HT-29 (cell line): ENCODE measurements around the gene ARSI. TPM values are rescaled to one million over a fixed set of nuclear protein-coding genes. Genes with fewer than 3 reads are reported as not detected.

Experiments
- DNase-seq: peaks from one replicate; pipeline ENCODE4 v3.0.0-alpha.2; 2015; ENCODE audit warnings: low spot score
- total RNA-seq: library from RNA; depleted of rRNA; stranded (reverse); fragments of >200 nt; shearing (Covaris generic); gene quantifications from 2 replicates; pipeline ENCODE4 v1.2.3, GENCODE V29; 2014

Gene ARSI
- total RNA-seq, 1 experiment from 2014 or later, result not detected

DNA sequence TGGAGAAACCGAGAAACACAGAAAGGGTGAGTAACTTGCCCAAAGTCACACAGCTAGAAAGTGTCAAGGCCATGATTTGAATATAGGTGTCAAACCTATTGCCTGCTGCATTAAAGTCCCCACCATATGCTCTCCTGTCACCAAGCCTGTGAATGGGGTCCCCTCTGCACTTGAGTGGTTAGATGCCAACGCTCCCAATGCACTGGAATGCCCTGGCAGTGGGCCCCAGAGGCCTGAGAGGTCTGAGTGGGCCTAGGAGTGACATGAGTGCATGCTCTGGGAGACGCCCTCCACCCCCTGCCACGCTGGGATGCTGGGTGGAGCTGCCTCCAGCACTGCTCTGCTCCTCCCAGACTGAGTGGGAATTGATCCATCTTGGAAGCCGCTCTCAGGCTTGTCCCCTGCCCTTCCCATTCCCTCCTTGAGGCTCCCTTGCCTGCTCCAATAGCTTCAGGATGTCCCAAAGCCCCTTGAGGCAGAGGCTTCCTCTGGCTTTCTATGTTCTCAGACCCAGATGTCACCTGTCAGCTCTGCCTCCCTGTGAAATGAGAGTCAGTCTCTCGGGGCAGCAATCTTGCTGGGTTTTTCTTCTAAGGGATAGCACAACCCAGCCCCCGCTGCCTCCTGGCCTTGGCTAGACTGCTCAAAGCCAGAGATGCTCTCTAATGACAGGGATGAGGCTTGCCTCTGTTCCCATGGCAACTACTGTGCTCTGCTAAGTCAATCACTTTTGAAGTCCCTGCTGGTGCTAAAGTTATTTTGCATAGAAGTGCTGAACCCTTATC is 6.6 kb upstream of the ARSI start:
- DNase-seq, result no peak

DNA sequence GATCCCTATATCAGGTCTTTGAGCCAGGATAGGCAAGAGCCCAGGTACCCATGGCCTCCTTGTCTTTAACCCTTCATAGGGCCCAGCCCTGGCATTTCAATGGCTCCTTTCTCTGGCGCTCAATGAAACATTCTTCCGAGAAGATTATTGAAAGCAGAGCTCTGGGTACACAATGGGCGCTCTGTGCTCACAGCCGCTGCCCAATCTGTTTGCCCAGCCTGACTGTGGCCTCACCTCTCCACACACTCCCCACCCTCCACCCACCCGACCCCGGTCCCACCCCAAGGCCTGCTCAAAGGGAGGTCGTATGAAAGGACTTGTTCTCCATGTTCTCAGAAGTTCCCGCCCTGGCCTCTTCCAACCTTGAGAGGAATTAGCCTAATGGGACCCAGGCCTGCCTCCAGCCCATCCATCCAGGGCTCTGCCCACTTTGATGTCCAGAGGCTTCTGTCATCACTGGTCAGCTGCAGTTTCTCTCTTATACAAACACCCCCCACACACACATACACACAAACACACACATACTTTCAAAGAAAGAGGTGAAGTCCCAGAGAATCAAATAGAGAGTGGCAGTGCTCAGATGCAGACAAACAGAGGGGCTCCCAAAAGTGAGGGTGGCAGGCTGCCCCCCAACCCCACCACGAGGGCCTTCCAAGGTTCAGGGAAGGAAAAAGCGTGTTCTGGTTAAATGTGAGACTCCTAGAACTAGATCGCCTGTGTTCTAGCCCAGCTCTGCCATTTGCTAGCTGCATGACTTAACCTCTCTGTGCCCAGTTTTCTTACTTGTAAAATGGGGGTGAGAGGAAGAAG is 5.1 kb upstream of the ARSI start:
- DNase-seq, result no peak

DNA sequence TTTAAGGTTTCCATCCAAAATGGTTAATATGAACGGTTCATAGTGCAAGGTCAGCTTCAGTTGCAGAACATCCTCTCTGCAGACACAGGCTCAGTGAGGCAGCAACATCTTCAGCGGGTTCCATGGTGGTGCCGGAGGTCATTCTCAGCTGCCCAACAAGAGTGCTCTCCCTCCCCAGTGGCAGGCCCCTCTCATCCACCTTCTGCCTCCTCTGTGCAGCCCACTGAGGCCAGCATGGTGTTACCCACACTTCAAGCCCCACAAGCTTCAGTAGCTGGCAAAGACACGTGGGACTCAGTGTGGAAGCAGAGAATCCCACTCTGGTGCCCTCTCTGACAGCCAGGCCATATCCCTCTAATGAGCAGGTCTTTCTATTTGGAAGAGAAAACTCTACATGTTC is 4.1 kb upstream of the ARSI start:
- no peak for DNase-seq

DNA sequence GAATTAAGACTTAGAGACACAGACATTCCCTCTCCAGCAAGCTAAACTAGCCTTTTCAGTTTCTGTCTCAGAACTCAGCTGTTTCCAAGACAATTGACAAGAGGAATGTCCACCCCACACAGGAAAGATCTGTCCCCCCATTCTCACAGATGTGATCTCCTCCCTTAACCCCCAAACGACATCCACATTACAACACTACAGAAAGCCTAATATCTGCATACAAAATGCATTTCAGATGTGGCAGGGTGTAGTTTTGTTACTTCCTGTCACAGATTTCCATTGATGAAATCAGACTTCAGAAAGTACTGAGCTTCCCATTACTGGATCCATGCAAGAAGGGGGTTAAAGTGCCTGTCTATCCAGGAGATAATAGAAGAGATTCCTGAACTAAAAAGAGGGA is 2.9 kb upstream of the ARSI start:
- DNase-seq, result no peak

DNA sequence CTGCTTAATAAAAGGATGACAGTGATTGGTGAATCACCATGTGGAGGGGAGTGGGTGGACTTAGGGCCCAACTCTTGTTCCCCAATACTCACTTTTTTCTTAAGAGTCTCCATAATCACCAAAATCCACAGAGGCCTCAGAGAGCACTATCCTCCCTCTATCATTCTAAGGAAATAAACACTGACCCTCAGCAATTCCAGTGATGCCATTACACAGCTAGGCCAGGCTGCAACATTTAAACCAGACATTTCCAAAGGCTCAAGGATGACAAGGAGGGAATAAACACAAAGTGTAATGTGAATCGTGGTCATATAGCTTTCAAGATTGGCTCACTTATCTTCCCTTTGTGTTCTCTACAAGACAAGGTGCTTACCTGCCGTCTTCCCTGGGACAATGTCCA is 2.4 kb upstream of the ARSI start:
- no peak for DNase-seq

DNA sequence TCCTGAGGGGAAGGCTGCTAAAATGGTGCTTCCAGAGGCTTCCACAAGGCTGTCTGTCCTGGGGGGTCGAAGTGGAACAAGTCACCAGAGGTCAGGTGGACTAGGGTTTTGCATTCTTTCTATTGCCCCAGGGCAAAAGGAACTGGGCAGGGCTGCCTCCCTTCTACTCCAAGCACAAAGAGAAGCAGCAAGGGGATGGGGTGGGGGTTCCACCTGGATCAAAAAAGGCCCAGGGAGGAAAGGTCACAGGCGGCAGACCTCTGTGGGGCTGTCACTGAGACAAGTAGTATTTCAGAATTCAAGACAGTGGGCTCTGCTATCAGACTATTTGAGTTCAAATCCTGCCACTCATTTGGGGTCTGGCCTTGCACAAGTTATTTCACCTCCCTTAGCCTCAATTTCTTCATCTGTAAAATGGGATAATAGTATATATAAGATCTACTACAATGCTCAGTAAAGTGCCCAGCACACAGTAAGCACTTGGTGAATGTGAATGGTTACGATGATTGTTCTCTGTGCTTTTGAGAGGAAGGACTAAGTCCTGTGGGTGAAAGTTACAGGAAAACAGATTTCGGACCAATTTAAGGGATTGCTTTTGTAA is 1.9 kb upstream of the ARSI start:
- no peak for DNase-seq

DNA sequence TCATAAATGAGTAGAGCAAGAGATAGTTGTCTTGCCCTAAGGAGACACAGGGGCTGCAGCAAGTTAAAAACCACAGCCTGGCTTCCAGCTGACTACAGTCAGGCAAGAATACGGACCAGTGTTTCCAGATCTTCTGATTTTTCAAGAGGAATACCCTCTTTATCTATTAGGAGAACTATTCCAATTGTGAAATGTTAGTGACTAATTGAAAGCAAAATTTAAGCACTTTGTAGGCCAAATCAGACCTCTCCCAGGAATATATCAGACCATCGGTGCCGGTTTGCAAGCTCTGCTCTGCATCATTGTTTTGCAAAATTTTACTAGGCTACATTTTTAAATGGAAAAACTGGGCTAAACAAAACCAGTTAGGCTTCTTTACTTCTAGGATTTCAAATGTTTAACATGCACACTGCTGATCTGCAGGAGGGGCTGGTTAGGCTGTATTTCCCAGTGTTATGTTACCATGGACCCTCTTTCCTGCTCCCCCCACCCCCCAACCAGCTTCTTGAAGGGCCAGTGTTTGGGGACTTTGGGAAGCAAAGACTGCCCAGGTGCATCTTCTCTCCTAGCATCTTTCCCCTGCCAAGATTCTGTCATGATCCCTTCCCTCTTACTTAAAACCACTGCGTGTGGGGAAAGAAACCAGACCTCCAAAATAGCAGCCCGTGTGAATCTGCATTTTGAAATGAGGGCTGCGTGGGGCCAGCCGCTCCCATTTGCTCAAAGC is 1.1 kb upstream of the ARSI start:
- no peak for DNase-seq

DNA sequence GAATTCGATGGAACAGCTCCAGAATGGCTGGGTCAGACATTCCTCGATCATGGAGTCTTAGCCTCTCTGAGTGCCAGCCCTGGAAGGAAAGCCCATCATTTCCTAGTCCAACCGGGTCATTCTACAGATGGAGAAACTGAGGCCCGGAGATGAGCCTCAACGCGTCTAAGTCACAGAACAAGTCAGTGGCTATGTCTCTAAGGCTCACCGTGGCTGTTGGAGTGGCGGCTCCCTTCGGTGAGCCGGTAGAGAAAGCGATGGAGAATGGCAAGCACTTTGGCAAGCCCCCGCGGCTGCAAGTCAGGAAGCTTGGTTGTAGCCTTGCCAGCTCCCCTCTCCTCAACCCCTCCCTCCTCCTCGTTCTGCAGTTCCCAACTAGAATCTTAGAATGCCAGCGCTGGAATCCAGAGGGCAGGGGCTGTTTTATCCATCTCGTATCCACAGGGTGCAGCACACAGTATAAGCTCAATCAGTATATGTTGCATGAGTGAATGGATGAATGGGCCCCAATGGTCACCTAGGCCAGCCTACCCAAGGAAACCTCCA is 438 bp upstream of the ARSI start:
- DNase-seq, result no peak

DNA sequence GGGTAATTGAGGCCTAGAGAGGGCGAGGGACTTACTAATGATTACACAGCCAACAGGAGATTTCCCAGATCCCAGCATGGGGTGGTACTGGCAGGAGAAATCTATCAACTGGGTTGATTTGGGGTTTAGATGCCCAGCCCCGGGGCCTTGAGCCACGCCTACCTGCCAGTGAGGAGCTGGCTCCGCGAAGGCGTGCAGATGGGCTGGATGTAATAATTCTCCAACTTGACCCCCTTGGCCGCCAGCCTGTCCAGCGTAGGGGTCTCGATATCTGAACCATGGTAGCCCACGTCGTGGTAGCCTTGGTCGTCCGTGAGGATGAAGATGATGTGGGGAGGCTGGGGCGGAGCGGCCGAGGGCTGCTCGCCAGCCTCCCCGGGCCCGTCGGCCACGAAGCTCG is 804 bp downstream of the ARSI start:
- no peak for DNase-seq

DNA sequence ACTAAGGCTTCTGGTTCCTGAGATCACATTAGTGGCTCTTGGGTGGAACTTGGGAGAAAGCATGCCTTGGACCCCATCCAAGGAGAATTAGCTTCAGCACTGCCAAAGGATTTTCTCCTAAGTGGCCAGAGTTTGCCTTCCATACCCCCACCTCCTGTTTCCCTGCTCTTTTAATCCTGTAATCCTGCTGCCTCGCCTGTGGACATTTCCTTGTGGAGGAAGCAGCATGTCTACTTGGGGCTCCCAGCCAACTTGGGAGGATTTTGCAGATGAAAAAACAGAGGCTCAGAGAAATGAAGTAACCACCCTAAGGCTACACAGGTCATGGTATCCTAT is 1.6 kb downstream of the ARSI start:
- DNase-seq, result no peak

DNA sequence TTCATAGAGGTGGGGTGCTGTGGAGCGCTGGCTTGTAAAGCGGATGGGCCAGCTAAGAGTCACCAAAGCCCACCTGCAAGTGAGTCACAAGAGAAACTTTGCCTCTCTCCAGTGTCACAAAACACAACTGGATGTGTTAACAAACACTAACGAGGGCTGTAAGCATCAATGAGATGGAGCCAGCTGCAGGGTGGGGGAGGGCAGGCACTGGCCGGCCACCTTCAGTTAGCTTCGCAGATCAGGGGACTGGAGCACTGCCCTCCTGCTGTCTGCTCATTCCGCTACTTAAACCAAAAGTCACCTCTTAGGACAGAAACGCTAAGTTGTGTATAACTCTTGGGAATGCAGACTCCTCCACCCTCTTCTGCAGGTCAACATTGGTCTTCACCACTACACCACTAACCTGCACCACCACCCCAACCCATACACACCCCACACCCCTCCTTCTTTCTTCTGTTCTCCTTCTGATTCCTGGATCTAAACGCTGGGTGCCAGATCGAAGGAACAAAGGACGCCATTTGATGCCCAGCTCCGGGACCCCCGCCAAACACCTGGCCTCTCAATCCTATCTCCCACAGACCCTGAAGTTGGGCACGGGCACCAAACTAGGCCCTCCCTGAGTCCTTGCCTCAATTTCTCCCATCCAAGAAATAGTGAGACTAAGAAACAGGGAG is 2.1 kb downstream of the ARSI start:
- DNase-seq, result no peak

DNA sequence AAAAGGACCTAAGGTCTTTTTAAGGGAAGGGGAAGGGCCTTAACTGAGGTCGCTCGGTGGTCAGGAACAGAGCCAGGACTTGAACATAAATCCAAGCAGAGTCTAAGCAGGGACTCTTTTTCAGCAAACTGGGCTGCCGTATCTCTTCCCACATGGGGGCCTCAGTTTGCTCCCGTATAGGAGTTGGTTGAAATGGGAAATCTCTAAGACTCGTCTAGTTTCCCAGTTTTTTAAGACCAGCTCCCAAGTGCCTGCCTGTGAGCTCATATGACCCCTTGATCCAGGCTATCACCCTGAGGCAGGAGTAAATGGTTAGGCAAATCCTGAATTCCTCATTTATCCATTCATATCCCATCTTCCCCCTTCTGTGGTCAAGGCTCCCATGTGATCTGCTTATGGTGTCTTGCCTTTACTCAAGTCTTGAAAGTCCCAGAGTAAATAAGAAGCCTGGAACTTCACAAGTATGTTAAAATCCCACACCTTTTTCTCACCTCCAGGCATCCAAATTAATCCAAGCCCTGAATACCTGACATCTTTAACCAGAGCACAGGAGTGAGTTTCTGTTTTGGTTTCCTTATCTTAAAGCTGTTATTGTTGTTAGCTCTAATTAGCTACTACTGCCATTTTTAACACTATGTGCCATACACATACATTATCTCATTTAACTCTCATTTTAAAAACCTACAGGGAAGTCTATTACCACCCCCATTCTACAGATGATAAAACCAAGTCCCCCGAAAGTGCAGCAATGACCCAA is 3.0 kb downstream of the ARSI start:
- no peak for DNase-seq

DNA sequence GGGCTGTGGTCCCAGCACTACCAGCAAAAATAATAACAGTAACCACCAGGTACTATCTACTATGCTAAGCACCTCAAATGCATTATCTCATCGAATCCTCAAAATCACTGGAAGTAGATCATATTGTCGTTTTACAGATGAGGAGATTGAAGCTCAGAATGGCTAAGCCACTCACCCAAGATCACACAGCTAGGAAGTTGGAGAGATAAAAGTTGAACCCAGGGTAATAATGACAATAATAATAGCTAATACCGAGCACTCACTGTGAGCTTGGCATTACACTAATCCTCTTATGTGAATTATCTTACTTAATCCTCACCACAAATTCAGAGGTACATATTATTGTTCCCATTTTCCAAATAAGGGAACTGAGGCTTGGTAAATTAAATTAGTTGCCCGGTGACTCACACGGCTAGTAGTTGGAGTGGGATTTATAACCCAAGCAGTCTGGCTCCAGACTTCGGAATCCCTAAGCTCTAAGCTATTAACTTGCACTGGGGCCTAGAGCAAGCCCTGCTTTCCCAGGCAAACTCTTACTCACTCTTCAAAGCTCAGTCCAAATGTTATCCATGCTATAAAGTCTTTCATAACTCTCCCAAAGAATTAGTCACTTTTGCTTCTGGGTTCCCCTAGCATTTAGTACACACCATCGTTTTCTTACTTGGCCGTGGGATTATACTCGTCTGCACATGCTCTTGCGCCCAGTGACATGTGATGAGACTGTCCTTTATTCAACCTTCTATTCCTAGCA is 3.8 kb downstream of the ARSI start:
- no peak for DNase-seq

DNA sequence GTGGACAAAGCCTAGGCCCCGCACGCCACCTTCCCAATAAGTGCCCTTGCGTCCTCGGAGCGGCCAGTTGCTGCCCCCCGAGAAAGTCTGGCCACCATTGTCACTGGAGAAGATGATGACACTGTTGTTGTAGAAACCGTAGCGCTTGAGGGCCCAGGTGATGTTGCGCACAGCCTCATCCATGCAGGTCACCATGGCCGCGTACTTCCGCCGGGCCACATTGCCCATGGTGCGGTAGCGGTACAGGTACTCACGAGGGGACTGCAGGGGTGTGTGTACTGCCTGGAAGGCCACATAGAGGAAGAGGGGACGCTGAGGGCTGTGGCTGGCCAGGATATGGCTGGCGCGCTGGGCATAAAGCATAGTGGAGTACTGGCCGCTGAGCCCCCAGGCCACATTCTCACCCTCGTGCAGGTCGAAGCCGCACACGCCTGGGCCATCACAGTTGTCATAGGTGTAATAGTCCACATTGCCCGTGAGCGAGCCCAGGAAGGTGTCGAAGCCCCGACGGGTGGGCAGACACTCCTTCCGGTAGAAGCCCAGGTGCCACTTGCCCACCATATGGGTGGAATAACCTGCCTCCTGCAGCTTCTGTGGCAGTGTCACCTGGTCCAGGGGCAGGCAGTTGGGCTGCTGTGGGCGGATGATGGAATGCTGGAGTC is 4.6 kb downstream of the ARSI start:
- DNase-seq, result no peak

DNA sequence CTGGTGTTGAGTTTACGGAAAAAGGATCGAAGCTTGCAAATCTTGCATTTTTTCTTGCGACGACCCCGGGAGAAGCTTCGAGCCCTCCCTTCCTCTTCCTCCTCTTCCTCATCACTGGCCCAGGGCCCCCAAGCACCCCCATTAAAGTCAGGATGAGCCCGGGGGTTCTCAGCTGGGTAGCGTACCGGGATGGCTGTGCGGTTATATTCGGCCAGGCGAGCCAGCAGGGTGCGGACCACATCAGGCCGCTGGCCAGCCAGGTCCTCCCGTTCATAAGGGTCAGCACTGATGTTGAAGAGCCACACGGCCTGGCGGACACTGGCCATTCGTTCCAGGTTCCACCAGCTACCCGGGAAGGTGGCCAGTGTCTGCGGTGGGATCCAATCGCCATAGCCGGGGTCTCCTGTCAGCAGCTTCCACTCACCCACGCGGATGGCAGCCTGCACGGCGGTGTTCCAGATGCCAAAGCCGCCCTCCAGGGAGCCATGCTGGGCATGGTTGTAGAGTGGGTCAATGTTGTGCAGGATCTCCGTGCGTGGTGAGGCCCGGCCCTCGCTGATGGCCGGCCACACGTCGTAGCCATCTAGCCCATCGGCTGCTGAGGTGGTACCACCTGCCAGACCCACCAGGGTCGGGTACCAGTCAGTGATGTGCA is 5.3 kb downstream of the ARSI start:
- DNase-seq, result no peak

DNA sequence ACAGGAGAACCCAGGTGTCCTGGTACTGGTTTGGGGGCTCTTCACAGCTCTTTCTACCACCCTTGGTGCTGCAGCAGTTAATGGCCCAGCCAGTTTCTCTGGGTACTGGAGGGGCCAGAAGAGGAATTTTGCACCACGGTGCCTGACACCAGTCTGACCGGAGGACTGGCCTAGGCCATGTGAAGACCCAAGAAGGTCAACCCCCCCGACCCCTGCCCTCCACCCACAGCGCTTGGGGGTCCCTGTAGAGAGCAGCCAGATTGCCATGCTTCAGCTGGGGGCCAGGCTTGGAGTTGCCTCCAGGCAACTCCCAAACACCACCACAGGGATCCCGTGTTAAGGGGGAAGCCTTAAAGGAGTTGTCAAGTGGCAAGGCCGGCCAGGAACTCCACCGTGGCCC is 6.2 kb downstream of the ARSI start:
- no peak for DNase-seq

DNA sequence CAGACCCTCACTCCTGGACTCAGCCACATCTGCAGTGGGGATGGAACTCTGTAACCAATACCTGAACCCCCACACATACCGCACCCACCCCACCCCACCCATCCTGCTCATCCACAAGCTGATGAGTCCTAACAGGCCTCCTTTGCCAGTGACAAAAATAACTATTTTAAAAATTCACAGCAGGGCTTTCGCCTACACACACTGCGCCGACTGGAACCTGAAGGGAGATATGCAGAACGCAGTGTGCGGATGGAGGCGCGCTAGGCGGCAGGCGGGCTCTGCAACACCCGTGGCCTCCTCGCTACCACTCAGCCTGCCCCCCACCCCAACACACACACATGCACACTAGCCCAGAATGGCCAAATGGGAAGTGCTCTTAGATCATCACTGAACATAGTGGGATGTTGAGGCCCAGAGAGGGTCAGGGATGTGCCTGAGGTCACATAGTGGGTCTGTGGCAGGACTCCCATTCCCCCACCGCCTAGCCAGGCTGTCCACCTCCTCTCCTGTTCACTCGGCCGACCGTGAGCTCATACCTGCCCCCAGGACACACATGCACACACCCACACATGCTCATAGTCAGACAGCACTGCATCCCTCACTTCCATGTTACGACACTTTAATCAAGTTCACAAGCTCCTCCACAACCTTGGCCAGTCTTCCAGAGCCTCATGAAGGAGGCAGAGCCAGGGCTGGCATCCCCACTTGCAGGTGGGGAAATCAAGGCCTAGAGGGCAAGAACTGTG is 6.8 kb downstream of the ARSI start:
- no peak for DNase-seq

DNA sequence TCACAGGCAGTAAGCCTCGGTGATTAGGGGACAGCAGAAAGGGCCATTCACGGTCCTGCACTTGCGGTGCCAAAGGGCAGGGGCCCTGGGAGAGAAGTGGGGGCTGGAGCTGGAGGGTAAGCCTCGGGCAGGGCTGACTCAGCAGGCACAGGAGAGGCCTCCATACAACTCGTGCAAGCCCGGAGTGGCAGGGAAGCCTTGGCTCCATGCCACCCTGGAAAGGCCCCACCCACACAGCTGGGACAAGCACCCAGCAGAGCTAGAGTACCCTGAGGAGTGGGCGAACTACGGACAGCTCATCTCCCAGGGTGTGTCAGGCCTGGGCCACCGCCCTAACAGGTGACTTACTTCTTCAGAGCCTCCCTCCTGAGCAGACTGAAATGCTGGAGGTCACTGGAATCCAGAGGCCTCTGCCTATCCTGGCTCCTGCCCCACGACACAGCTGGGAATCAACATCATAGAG is 7.5 kb downstream of the ARSI start:
- DNase-seq, result no peak
